Stimulated activated CD8-positive, alpha-beta memory T cell treated with anti-CD3 and anti-CD28 coated beads, Interleukin-15, amount 100 ng/mL, for 48 hours (primary cell): ENCODE results near the gene ZNF362.
"Not testable (repeated sequence)": the region's sequence is repeated elsewhere in the genome, so short reads cannot be mapped to it uniquely, and the experiment has no call there.

Experiments
- DNase-seq, 2 donors: peaks; one replicate each; pipeline ENCODE4 v3.0.0-alpha.2; 2020; ENCODE audit warnings: low read depth in 2 of 2

Gene ZNF362

GRCh38 chr1:33305816-33306652 lies 49.7 kb downstream of the ZNF362 start:
- no peak for DNase-seq

- DNase-seq: no peak
Measured at GRCh38 chr1:33306653-33307493, 50.6 kb downstream of the ZNF362 start.

- DNase-seq: no peak
Measured at GRCh38 chr1:33307494-33307864, 51.2 kb downstream of the ZNF362 start.

- not testable (repeated sequence) for DNase-seq
Measured at GRCh38 chr1:33309351-33309750, 53.1 kb downstream of the ZNF362 start.

DNA sequence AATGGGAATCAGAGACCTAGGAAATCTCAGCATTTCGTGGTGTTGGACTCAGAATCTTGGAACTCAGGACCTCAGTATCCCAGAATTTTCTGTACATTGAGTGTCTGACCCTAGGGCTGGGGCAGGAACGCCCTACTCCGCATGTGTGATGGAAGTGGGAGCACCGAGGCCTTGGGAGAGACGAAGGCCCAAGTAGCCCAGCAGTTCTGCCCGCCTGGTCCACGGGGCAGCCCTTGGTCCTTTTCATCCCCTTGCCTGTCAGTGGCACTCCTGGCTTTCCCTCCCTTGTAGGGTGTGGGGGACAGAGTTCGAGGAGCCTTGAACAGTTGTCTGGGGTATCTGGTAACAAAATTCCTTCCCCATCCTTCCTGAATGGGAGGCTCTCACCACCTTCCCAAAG lies 54.4 kb downstream of the ZNF362 start:
- DNase-seq: no peak

GRCh38 chr1:33311706-33312412 lies 55.6 kb downstream of the ZNF362 start:
- DNase-seq: no peak

DNA sequence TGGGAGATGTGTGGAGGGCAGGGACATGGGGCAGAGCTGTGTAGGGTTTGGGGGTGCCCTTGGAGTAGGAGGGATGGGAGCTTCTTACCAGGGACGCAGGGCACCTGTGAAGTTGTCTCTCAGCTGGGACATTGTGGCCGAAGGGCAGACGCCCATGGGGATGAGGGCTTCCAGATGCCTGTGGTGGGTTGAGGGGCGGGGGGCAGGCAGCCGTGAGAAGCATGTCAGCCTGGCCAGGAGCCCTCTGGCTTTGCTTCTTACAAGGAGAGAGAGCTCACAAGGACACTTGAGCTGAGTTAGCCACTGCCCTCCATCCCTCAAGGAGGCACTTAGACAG lies 56.1 kb downstream of the ZNF362 start:
- DNase-seq: no peak

GRCh38 chr1:33314416-33314815 lies 58.1 kb downstream of the ZNF362 start:
- DNase-seq: no peak

GRCh38 chr1:33316601-33317000 lies 60.3 kb downstream of the ZNF362 start:
- DNase-seq: no peak

- DNase-seq: no peak
Measured at GRCh38 chr1:33317354-33317753, 61.1 kb downstream of the ZNF362 start.

DNA sequence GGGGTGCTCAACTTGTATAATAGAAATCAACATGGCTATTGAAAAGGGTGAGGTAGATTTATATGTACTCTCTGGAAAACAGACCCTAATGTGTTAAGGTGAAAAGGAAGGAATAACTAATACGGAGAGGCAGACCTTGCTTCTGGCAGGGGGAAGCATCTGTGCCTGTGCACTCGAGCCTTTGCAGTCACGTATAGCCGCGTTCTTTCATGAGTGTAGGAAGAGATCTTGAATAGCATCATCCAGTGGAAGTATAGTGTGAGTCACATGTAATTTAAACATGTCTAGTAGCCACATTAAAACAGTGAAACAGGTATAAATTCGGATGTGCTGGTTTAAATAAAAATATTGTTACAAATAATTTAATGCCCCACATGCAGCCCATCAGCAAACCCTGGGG lies 61.7 kb downstream of the ZNF362 start:
- DNase-seq: no peak

- DNase-seq: no peak
Measured at GRCh38 chr1:33319186-33319948, 63.1 kb downstream of the ZNF362 start.

GRCh38 chr1:33319949-33320618 lies 63.8 kb downstream of the ZNF362 start:
- no peak for DNase-seq

GRCh38 chr1:33320619-33321165 lies 64.4 kb downstream of the ZNF362 start, which contains the start of gene A3GALT2:
Gene A3GALT2, minus strand, starts transcription at chr1:33321098. Its CDS starts 0 bp downstream, at chr1:33321098.
- no peak for DNase-seq

DNA sequence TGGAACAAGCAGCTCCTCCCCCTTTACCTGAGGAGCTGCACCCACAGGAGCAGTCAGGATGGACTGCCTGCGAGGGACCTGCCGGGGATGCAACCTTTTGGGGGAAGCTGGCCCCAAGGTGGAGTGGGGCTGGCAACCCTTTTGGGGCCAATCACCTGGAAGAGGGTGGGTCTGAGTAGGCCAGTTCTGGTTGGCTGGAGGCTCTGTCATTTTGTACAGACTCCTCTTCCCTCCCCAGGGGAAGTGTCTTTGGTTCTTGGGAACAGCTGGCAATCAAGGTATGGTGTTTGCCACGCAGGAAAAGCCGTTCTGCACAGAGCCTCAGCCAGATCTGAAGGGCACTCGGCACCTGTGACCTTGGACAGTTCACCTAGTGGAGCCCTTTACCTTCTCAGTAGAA lies 64.9 kb downstream of the ZNF362 start:
- DNase-seq: no peak

DNA sequence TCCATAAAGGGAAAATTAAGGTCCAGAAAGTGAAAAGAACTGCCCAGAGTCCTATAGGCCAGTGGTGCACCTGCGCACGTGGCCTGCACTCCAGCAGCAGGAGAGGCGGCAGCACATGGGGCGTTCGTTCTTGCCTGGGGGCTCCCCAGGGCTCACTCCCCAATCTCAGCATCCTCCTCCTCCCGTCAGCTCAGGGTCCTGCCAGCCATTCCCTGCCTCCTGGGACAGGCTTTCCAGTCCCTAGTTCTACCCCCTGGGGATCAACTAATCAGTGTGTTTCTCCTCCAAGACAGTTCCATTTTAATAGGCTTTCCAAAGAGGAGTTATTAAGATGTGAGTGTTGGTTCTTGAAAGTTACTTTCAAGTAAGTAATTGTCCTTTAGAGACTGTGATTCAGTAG lies 65.8 kb downstream of the ZNF362 start:
- no peak for DNase-seq

DNA sequence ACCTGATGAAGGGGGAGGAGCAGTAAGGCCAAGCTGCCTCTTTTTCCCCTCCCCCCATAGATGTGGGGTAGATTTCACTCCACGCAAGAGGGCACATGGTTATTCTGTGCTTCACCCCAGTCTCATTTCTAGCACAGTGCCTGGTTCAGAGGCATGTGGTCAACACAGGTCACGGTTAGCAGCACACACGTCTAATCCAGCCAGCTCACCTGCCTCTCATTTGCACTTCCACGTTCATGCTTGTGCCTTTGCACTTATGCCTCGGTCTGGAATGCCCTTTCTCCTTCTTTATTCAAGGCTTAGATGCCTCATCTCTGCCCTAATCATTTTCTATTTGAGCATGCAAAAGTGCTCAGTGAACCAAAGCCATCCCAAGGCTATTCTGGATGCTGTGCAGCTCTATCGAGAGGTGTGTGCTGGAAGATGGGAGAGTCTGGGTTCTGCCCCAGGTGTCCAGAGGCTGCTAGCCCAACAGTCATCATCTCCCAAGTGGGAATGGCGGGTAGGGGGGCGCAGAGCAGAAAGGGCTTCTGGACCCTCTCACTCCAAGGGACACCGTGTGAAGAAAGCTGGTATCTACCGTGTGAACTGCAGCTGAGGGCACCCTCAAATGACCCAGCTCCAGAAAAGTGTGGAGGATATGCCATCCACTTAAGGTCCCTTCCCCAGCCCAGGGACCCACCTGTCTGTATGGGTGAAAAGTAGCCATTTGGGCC lies 66.7 kb downstream of the ZNF362 start:
- DNase-seq: no peak

- no peak for DNase-seq
Measured at GRCh38 chr1:33323663-33324477, 67.6 kb downstream of the ZNF362 start.
